OCI-LY7 (cell line): ENCODE measurements around the gene ANKFY1.

Experiments
- EZH2phosphoT487 ChIP-seq: fragments of 200-600 bp; sonication (generic); IDR thresholded peaks from 2 replicates; pipeline ENCODE4 v1.6.1; 2018; ENCODE audit warnings: low read depth, borderline replicate concordance, mild to moderate bottlenecking, mixed run types, antibody characterized with exemption, low read length, moderate library complexity, mixed read lengths
- TF ChIP-seq, protein P1 (sequence below): fragments of 200-600 bp; sonication (generic); conservative IDR thresholded peaks from 2 replicates; pipeline ENCODE4 v1.5.1; 2014; ENCODE audit warnings: mild to moderate bottlenecking, antibody characterized with exemption, low read length, moderate library complexity, mixed read lengths

DNA sequence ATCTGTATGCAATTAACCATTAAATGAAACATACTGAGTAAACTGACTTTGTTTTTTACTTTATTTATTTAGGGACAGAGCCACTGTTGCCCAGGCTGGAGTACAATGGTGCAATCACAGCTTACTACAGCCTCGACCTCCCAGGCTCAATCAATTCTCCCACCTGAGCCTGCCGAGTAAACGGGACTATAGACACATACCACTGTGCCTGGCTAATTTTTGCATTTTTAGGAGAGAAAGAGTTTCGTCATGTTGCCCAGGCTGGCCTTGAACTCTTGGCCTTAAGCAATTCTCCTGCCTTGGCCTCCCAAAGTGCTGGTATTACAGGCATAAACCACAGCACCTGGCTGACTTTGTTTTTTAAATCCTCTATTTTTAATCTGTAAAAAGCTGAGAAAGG is 42.6 kb downstream of the ANKFY1 start:
- TF ChIP-seq, protein P1, sequence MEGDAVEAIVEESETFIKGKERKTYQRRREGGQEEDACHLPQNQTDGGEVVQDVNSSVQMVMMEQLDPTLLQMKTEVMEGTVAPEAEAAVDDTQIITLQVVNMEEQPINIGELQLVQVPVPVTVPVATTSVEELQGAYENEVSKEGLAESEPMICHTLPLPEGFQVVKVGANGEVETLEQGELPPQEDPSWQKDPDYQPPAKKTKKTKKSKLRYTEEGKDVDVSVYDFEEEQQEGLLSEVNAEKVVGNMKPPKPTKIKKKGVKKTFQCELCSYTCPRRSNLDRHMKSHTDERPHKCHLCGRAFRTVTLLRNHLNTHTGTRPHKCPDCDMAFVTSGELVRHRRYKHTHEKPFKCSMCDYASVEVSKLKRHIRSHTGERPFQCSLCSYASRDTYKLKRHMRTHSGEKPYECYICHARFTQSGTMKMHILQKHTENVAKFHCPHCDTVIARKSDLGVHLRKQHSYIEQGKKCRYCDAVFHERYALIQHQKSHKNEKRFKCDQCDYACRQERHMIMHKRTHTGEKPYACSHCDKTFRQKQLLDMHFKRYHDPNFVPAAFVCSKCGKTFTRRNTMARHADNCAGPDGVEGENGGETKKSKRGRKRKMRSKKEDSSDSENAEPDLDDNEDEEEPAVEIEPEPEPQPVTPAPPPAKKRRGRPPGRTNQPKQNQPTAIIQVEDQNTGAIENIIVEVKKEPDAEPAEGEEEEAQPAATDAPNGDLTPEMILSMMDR = no peak
- no peak for TF ChIP-seq EZH2phosphoT487
